Panc1 (cell line): Measurements from ENCODE around the gene MLANA. TPM values are rescaled to one million over a fixed set of nuclear protein-coding genes. Genes with fewer than 3 reads are reported as not detected.

Source experiments
- ATAC-seq: fragments of 200-7000 bp; cut with Tn5 transposase; 2 replicates; pipeline ENCODE4 v1.9.1; 2020; ENCODE audit warnings: mild to moderate bottlenecking, moderate library complexity
- BruUV-seq: library from RNA; stranded (reverse); fragments of 400-500 nt; replicated peaks from 2 replicates; lab custom pipeline; 2021; lab: Mats Ljungman, UMichigan
- CTCF ChIA-PET: fragments of 300-600 bp; sonication (Branson Sonifier 250); formaldehyde crosslinking; loops from one replicate; lab custom pipeline; 2022; ENCODE audit warnings: antibody characterized with exemption; lab: Charles Lee
- POLR2A ChIA-PET: fragments of 300-600 bp; sonication (Branson Sonifier 250); formaldehyde crosslinking; loops from one replicate; lab custom pipeline; 2022; ENCODE audit warnings: antibody characterized with exemption; lab: Charles Lee
- DNase-seq: peaks from one replicate; pipeline ENCODE4 v3.0.0-alpha.2; 2010; ENCODE audit warnings: low read depth, low spot score
- H3K27ac ChIP-seq: 2 replicates; pipeline ENCODE4 v1.5.1; 2011; ENCODE audit warnings: mild to moderate bottlenecking, low read length, inconsistent platforms
- H3K27me3 ChIP-seq: fragments of 200-500 bp; sonication (Bioruptor generic); 2 replicates; pipeline ENCODE4 v1.6.0; 2014; ENCODE audit warnings: low read length, inconsistent platforms; ENCODE audit not compliant: control insufficient read depth, insufficient read depth
- H3K36me3 ChIP-seq: fragments of 200-500 bp; sonication (Bioruptor generic); 2 replicates; pipeline ENCODE4 v1.5.1; 2014; ENCODE audit warnings: inconsistent platforms, mild to moderate bottlenecking, low read length, moderate library complexity; ENCODE audit not compliant: control insufficient read depth, insufficient read depth
- H3K4me1 ChIP-seq: 2 replicates; pipeline ENCODE4 v1.5.1; 2011; ENCODE audit warnings: inconsistent platforms, mild to moderate bottlenecking, low read length, moderate library complexity; ENCODE audit not compliant: control insufficient read depth, insufficient read depth
- H3K4me3 ChIP-seq, 2 experiments: 2 replicates each; pipeline ENCODE4 v1.5.1; 2011 to 2012; ENCODE audit warnings: low read depth in 2 of 2, low read length in 2 of 2, mild to moderate bottlenecking in 2 of 2, inconsistent platforms in 1 of 2, moderate library complexity in 1 of 2
- H3K9me3 ChIP-seq: fragments of 200-500 bp; sonication (Bioruptor generic); 2 replicates; pipeline ENCODE4 v1.5.1; 2014; ENCODE audit warnings: low read depth, mild to moderate bottlenecking, inconsistent platforms, low read length, moderate library complexity; ENCODE audit not compliant: control insufficient read depth, insufficient read depth
- CTCF ChIP-seq: fragments of 450-650 bp; IDR thresholded peaks from 2 replicates; pipeline ENCODE4 v1.5.1; 2017; ENCODE audit warnings: mild to moderate bottlenecking
- POLR2AphosphoS5 ChIP-seq: IDR thresholded peaks from 2 replicates; pipeline ENCODE4 v1.6.1; 2012; ENCODE audit warnings: mild to moderate bottlenecking, low read depth, low read length, moderate library complexity
- REST ChIP-seq, 2 experiments: IDR thresholded peaks; 2 replicates each; pipeline ENCODE4 v1.6.1; 2011 to 2012; ENCODE audit warnings: low read depth in 2 of 2, control low read depth in 1 of 2, low read length in 1 of 2, mild to moderate bottlenecking in 1 of 2, moderate library complexity in 1 of 2; ENCODE audit not compliant: insufficient read depth in 1 of 2
- SIN3A ChIP-seq: IDR thresholded peaks from 2 replicates; pipeline ENCODE4 v1.6.1; 2012; ENCODE audit warnings: low read depth, mild to moderate bottlenecking, low read length, moderate library complexity, borderline replicate concordance; ENCODE audit not compliant: insufficient read depth
- TCF7L2 ChIP-seq: IDR thresholded peaks from 2 replicates; pipeline ENCODE4 v1.6.1; 2011; ENCODE audit warnings: mild to moderate bottlenecking, low read depth, low read length, inconsistent platforms
- in situ Hi-C: cut with HindIII; loops from 2 replicates; pipeline ENCODE4 v1.10.0; 2016; ENCODE audit warnings: low sequenced_read_pairs, low pct_unique_long_range_greater_than_20kb
- intact Hi-C: fragments of 100-400 bp; cut with micrococcal nuclease; formaldehyde crosslinking; loops from one replicate; pipeline ENCODE4 v1.10.0; 2022; ENCODE audit not compliant: unreplicated experiment
- total RNA-seq: library from RNA; stranded (reverse); gene quantifications from one replicate; pipeline ENCODE4 v1.2.1, GENCODE V29; 2021; ENCODE audit not compliant: unreplicated experiment

MLANA gene
- total RNA-seq, 1 experiment from 2014 or later, result not detected

- Histone ChIP-seq H3K9me3 (no peaks in the 10 kb centered on the region), H3K36me3 (no peaks in the 10 kb centered on the region), H3K4me3 (no peak overlapping the region), H3K4me1 (no peaks in the 10 kb centered on the region), H3K27me3 (no peaks in the 10 kb centered on the region), H3K27ac (no peak overlapping the region)
- ATAC-seq (no peak), DNase-seq (no peak)
- CTCF ChIA-PET, result no interaction called here
- intact Hi-C loops (no loop called here), in situ Hi-C loops (no loop called here)
- POLR2A ChIA-PET, result no interaction called here
- BruUV-seq, result no TSS peak
- TF ChIP-seq SIN3A (no peak), TCF7L2 (no peak), CTCF (no peak), REST (IDR thresholded peaks at IDR 0.05; ENCODE audit: insufficient read depth in 1 of 2, low read depth in 2 of 2, low read length in 1 of 2) (no peak), POLR2AphosphoS5 (no peak)
Observed at GRCh38 chr9:5917273-5917672, 26.6 kb downstream of the MLANA start.

- in situ Hi-C loops (no loop called here), intact Hi-C loops (no loop called here)
- ATAC-seq (no peak), DNase-seq (no peak)
- BruUV-seq, result no TSS peak
- no peaks in the 10 kb centered on the region for H3K4me1 ChIP-seq
- H3K4me3 ChIP-seq, result no peak overlapping the region
- no peaks in the 10 kb centered on the region for H3K9me3 ChIP-seq
- H3K27ac ChIP-seq, result no peak overlapping the region
- CTCF ChIA-PET, result interaction anchor here (0.6 kb wide), 1 partner anchor 106 kb away, joined by 3 read pairs; no protein-coding TSS in a partner anchor
- POLR2A ChIA-PET, result no interaction called here
- TF ChIP-seq CTCF (no peak), REST (IDR thresholded peaks at IDR 0.05; ENCODE audit: insufficient read depth in 1 of 2, low read depth in 2 of 2, low read length in 1 of 2) (no peak), POLR2AphosphoS5 (no peak), SIN3A (no peak), TCF7L2 (no peak)
- H3K27me3 ChIP-seq, result no peaks in the 10 kb centered on the region
- no peaks in the 10 kb centered on the region for H3K36me3 ChIP-seq
Observed at GRCh38 chr9:5917888-5918287, 27.2 kb downstream of the MLANA start.
